GM23338 (cell line): ENCODE results near the gene PKM. TPM values are rescaled to one million over a fixed set of nuclear protein-coding genes. Genes with fewer than 3 reads are reported as not detected.

Experiments
- ATAC-seq: fragments of 200-7000 bp; cut with Tn5 transposase; 3 replicates; pipeline ENCODE4 v1.9.1; 2020
- DNase-seq: peaks from one replicate; pipeline ENCODE4 v3.0.0-alpha.2; 2015; ENCODE audit warnings: low spot score
- H2AFZ ChIP-seq: fragments of 200-600 bp; sonication (generic); 2 replicates; pipeline ENCODE4 v1.8.0; 2016; ENCODE audit warnings: antibody characterized with exemption, mild to moderate bottlenecking, moderate library complexity
- H3F3A ChIP-seq: fragments of 200-600 bp; sonication (generic); replicated peaks from 2 replicates; pipeline ENCODE4 v1.8.0; 2017; ENCODE audit warnings: antibody characterized with exemption, mixed run types, low read depth
- H3K27ac ChIP-seq: fragments of 200-600 bp; sonication (generic); 2 replicates; pipeline ENCODE4 v1.6.1; 2016; ENCODE audit warnings: low read depth
- H3K27me3 ChIP-seq: fragments of 200-600 bp; sonication (generic); 2 replicates; pipeline ENCODE4 v1.8.0; 2016; ENCODE audit warnings: mild to moderate bottlenecking, mixed run types, moderate library complexity; ENCODE audit not compliant: insufficient read depth
- H3K36me3 ChIP-seq: fragments of 200-600 bp; sonication (generic); 2 replicates; pipeline ENCODE4 v1.8.0; 2016; ENCODE audit warnings: mild to moderate bottlenecking; ENCODE audit not compliant: insufficient read depth
- H3K4me1 ChIP-seq: fragments of 200-600 bp; sonication (generic); 2 replicates; pipeline ENCODE4 v1.8.0; 2016; ENCODE audit warnings: mild to moderate bottlenecking, moderate library complexity; ENCODE audit not compliant: insufficient read depth
- H3K4me2 ChIP-seq: fragments of 200-600 bp; sonication (generic); 2 replicates; pipeline ENCODE4 v1.7.1; 2017; ENCODE audit warnings: mixed run types
- H3K4me3 ChIP-seq: fragments of 200-600 bp; sonication (generic); 2 replicates; pipeline ENCODE4 v1.6.1; 2016; ENCODE audit warnings: mixed run types
- H3K79me2 ChIP-seq: fragments of 200-600 bp; sonication (generic); replicated peaks from 2 replicates; pipeline ENCODE4 v1.8.0; 2017; ENCODE audit warnings: mild to moderate bottlenecking; ENCODE audit not compliant: insufficient read depth
- H3K9me2 ChIP-seq: fragments of 200-600 bp; sonication (generic); 2 replicates; pipeline ENCODE4 v1.8.0; 2017; ENCODE audit not compliant: insufficient read depth
- H4K20me1 ChIP-seq: fragments of 200-600 bp; sonication (generic); replicated peaks from 2 replicates; pipeline ENCODE4 v1.8.0; 2017; ENCODE audit warnings: mild to moderate bottlenecking; ENCODE audit not compliant: insufficient read depth
- H3K27ac Mint-ChIP-seq: 2 replicates; pipeline ENCODE4 v1.8.0; 2020; ENCODE audit warnings: inconsistent platforms, mild to moderate bottlenecking, moderate library complexity, mixed read lengths
- H3K27me3 Mint-ChIP-seq: 3 replicates; pipeline ENCODE4 v1.8.0; 2022; ENCODE audit warnings: low read depth, mild to moderate bottlenecking, moderate library complexity, mixed read lengths, inconsistent platforms; ENCODE audit not compliant: insufficient read depth, poor library complexity
- H3K36me3 Mint-ChIP-seq: 3 replicates; pipeline ENCODE4 v1.8.0; 2021; ENCODE audit warnings: low read depth, mild to moderate bottlenecking, inconsistent platforms, moderate library complexity, mixed read lengths
- H3K4me1 Mint-ChIP-seq: 3 replicates; pipeline ENCODE4 v1.8.0; 2020; ENCODE audit warnings: mild to moderate bottlenecking, inconsistent platforms, mixed read lengths
- H3K4me3 Mint-ChIP-seq: 3 replicates; pipeline ENCODE4 v1.8.0; 2021; ENCODE audit warnings: moderate library complexity, mild to moderate bottlenecking, inconsistent platforms, mixed read lengths
- H3K9me3 Mint-ChIP-seq: 3 replicates; pipeline ENCODE4 v1.8.0; 2020; ENCODE audit warnings: moderate library complexity, mild to moderate bottlenecking, inconsistent platforms, mixed read lengths
- CREB1 ChIP-seq: fragments of 250-450 bp; sonication (Bioruptor Pico); IDR thresholded peaks from 2 replicates; pipeline ENCODE4 v1.5.0; 2020; ENCODE audit warnings: low read depth, mild to moderate bottlenecking, moderate library complexity
- EZH2 ChIP-seq: fragments of 200-600 bp; sonication (generic); IDR thresholded peaks from one replicate; pipeline ENCODE4 v1.8.0; 2017; ENCODE audit warnings: antibody characterized with exemption, mild to moderate bottlenecking, low read depth; ENCODE audit not compliant: unreplicated experiment
- JUNB ChIP-seq: IDR thresholded peaks from one replicate; pipeline ENCODE4 v1.6.1; 2016; ENCODE audit warnings: antibody characterized with exemption; ENCODE audit not compliant: unreplicated experiment
- POLR2AphosphoS5 ChIP-seq: IDR thresholded peaks from 2 replicates; pipeline ENCODE4 v1.6.1; 2016; ENCODE audit warnings: antibody characterized with exemption, low read depth
- STAT1 ChIP-seq: IDR thresholded peaks from one replicate; pipeline ENCODE4 v1.6.1; 2016; ENCODE audit warnings: antibody characterized with exemption; ENCODE audit not compliant: unreplicated experiment
- polyA plus RNA-seq: library from polyadenylated mRNA; unstranded; fragments of >200 nt; fragmentation: Nextera tagmentation; extraction: Ambion mirVana; gene quantifications from 2 replicates; pipeline ENCODE4 v1.2.1, GENCODE V29; 2016
- total RNA-seq: library from RNA; depleted of rRNA; stranded (reverse); fragments of >200 nt; shearing (Covaris generic); gene quantifications from 2 replicates; pipeline ENCODE4 v1.2.3, GENCODE V29; 2014
- TF ChIP-seq, protein P1 (sequence below): fragments of 250-450 bp; sonication (Bioruptor Pico); IDR thresholded peaks from 2 replicates; pipeline ENCODE4 v1.5.0; 2020; ENCODE audit warnings: mild to moderate bottlenecking, moderate library complexity
- TF ChIP-seq, protein P2 (sequence below): IDR thresholded peaks from 2 replicates; pipeline ENCODE4 v1.6.1; 2016; ENCODE audit warnings: antibody characterized with exemption

Gene PKM
- total and polyA plus RNA-seq, 2 experiments from 2014 or later, result 432 to 1,137 TPM

DNA sequence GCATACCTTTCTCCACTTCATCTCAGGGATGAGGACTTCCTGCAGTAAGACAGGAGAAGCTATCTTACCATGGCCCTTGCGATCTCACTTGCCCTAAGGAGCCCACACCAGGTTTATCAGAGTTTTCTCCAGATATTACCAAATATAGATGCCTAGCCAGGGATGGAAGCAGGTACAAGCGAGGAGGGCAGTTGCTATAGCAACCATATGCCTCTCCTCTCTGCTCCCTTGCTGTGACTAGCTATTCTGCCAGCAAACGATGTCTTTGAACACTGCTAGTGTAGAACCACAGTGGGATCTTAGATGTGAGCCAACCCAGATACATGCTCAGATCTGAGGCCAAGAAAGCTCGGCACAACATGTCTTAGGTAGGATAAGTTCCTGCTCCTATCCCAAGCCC lies 67.3 kb downstream of the PKM start (continued):
- TF ChIP-seq, protein P1, sequence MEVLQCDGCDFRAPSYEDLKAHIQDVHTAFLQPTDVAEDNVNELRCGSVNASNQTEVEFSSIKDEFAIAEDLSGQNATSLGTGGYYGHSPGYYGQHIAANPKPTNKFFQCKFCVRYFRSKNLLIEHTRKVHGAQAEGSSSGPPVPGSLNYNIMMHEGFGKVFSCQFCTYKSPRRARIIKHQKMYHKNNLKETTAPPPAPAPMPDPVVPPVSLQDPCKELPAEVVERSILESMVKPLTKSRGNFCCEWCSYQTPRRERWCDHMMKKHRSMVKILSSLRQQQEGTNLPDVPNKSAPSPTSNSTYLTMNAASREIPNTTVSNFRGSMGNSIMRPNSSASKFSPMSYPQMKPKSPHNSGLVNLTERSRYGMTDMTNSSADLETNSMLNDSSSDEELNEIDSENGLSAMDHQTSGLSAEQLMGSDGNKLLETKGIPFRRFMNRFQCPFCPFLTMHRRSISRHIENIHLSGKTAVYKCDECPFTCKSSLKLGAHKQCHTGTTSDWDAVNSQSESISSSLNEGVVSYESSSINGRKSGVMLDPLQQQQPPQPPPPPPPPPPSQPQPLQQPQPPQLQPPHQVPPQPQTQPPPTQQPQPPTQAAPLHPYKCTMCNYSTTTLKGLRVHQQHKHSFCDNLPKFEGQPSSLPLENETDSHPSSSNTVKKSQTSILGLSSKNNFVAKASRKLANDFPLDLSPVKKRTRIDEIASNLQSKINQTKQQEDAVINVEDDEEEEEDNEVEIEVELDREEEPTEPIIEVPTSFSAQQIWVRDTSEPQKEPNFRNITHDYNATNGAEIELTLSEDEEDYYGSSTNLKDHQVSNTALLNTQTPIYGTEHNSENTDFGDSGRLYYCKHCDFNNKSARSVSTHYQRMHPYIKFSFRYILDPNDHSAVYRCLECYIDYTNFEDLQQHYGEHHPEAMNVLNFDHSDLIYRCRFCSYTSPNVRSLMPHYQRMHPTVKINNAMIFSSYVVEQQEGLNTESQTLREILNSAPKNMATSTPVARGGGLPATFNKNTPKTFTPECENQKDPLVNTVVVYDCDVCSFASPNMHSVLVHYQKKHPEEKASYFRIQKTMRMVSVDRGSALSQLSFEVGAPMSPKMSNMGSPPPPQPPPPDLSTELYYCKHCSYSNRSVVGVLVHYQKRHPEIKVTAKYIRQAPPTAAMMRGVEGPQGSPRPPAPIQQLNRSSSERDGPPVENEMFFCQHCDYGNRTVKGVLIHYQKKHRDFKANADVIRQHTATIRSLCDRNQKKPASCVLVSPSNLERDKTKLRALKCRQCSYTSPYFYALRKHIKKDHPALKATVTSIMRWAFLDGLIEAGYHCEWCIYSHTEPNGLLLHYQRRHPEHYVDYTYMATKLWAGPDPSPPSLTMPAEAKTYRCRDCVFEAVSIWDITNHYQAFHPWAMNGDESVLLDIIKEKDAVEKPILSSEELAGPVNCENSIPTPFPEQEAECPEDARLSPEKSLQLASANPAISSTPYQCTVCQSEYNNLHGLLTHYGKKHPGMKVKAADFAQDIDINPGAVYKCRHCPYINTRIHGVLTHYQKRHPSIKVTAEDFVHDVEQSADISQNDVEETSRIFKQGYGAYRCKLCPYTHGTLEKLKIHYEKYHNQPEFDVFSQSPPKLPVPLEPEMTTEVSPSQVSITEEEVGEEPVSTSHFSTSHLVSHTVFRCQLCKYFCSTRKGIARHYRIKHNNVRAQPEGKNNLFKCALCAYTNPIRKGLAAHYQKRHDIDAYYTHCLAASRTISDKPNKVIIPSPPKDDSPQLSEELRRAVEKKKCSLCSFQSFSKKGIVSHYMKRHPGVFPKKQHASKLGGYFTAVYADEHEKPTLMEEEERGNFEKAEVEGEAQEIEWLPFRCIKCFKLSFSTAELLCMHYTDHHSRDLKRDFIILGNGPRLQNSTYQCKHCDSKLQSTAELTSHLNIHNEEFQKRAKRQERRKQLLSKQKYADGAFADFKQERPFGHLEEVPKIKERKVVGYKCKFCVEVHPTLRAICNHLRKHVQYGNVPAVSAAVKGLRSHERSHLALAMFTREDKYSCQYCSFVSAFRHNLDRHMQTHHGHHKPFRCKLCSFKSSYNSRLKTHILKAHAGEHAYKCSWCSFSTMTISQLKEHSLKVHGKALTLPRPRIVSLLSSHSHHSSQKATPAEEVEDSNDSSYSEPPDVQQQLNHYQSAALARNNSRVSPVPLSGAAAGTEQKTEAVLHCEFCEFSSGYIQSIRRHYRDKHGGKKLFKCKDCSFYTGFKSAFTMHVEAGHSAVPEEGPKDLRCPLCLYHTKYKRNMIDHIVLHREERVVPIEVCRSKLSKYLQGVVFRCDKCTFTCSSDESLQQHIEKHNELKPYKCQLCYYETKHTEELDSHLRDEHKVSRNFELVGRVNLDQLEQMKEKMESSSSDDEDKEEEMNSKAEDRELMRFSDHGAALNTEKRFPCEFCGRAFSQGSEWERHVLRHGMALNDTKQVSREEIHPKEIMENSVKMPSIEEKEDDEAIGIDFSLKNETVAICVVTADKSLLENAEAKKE (CRISPR knock-in tag), result no peak
- TF ChIP-seq CREB1 (CRISPR knock-in tag) (no peak), POLR2AphosphoS5 (no peak)

DNA sequence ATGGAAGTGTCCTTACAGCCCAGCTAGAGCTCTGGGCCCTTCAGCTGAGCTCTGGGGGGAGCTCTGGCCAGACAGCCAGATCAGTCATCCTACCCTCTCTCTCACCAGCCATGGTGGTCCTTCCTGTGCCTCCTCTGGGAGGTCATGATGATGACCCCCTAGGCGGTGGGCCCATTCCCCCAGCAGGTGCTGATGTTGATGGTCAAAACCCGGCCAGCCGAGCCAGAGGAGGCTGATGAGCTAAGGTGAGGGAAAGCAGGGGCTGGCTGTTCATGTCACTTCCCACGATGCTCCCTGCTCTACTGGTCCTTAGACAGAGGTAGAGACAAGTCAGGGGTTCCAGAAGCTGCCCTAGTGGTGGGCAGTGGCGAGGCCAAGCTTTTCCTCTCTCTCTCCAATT lies 68.4 kb downstream of the PKM start:
- H3K9me2 ChIP-seq, result 0 out of 2 replicates have a peak, but pooled peaks cover 2% of the 10 kb centered on the region
- H3K79me2 ChIP-seq, result no peaks in the 10 kb centered on the region
- no peaks in the 10 kb centered on the region for H3K36me3 Mint-ChIP-seq
- no peak overlapping the region for H3K4me2 ChIP-seq
- no peaks in the 10 kb centered on the region for H3F3A ChIP-seq
- H4K20me1 ChIP-seq, result no peaks in the 10 kb centered on the region
- no peak for DNase-seq
- no peak for ATAC-seq
- no peak overlapping the region for H3K27ac ChIP-seq
- no peak overlapping the region for H2AFZ ChIP-seq
- H3K27me3 ChIP-seq, result no peaks in the 10 kb centered on the region
- no peak overlapping the region for H3K27ac Mint-ChIP-seq
- no peaks in the 10 kb centered on the region for H3K36me3 ChIP-seq
- no peaks in the 10 kb centered on the region for H3K9me3 Mint-ChIP-seq
- H3K4me1 Mint-ChIP-seq, result peaks cover 5% of the 10 kb centered on the region; the same call in 2 of the 3 replicates
- H3K4me3 Mint-ChIP-seq, result no peak overlapping the region
- no peak overlapping the region for H3K4me3 ChIP-seq
- no peaks in the 10 kb centered on the region for H3K4me1 ChIP-seq
- H3K27me3 Mint-ChIP-seq, result peaks cover 4% of the 10 kb centered on the region
- TF ChIP-seq JUNB (no peak), STAT1 (no peak), EZH2 (no peak), POLR2AphosphoS5 (no peak), CREB1 (CRISPR knock-in tag) (no peak)
- TF ChIP-seq, protein P2, sequence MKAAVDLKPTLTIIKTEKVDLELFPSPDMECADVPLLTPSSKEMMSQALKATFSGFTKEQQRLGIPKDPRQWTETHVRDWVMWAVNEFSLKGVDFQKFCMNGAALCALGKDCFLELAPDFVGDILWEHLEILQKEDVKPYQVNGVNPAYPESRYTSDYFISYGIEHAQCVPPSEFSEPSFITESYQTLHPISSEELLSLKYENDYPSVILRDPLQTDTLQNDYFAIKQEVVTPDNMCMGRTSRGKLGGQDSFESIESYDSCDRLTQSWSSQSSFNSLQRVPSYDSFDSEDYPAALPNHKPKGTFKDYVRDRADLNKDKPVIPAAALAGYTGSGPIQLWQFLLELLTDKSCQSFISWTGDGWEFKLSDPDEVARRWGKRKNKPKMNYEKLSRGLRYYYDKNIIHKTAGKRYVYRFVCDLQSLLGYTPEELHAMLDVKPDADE, result no peak
- TF ChIP-seq, protein P1 (CRISPR knock-in tag), result no peak
